Loucy (cell line): ENCODE data around the gene SSTR5.
"Not testable (repeated sequence)": the region's sequence is repeated elsewhere in the genome, so short reads cannot be mapped to it uniquely, and the experiment has no call there.

Source experiments
- H2AFZ ChIP-seq: fragments of 200-600 bp; sonication (generic); 2 replicates; pipeline ENCODE4 v1.6.0; 2016; ENCODE audit warnings: antibody characterized with exemption, mild to moderate bottlenecking, low read length, moderate library complexity
- H3F3A ChIP-seq: fragments of 200-600 bp; 2 replicates; pipeline ENCODE4 v1.6.0; 2016; ENCODE audit warnings: antibody characterized with exemption, low read depth, mild to moderate bottlenecking
- H3K27me3 ChIP-seq: fragments of 200-600 bp; sonication (generic); 2 replicates; pipeline ENCODE4 v1.6.1; 2014; ENCODE audit warnings: low read length, mild to moderate bottlenecking; ENCODE audit not compliant: insufficient read depth, poor library complexity, severe bottlenecking
- H3K36me3 ChIP-seq: fragments of 200-600 bp; sonication (generic); 2 replicates; pipeline ENCODE4 v1.6.1; 2016; ENCODE audit warnings: low read length; ENCODE audit not compliant: insufficient read depth
- H3K4me1 ChIP-seq: fragments of 200-600 bp; sonication (generic); 2 replicates; pipeline ENCODE4 v1.5.1; 2014; ENCODE audit warnings: low read length, mild to moderate bottlenecking; ENCODE audit not compliant: insufficient read depth, poor library complexity, severe bottlenecking
- H3K4me2 ChIP-seq: fragments of 200-600 bp; sonication (generic); 2 replicates; pipeline ENCODE4 v1.6.0; 2014; ENCODE audit warnings: antibody characterized with exemption, low read length, low read depth, mild to moderate bottlenecking; ENCODE audit not compliant: poor library complexity, severe bottlenecking
- H3K4me3 ChIP-seq: fragments of 200-600 bp; sonication (generic); 2 replicates; pipeline ENCODE4 v1.5.1; 2014; ENCODE audit warnings: low read length, mild to moderate bottlenecking, mixed read lengths; ENCODE audit not compliant: poor library complexity, severe bottlenecking
- H3K79me2 ChIP-seq: fragments of 200-600 bp; sonication (generic); 2 replicates; pipeline ENCODE4 v1.6.1; 2014; ENCODE audit warnings: low read length; ENCODE audit not compliant: insufficient read depth
- H3K9ac ChIP-seq: fragments of 200-600 bp; sonication (generic); 2 replicates; pipeline ENCODE4 v1.6.0; 2014; ENCODE audit warnings: mild to moderate bottlenecking, low read depth, low read length, moderate library complexity; ENCODE audit not compliant: poor library complexity, severe bottlenecking
- H3K9me2 ChIP-seq: fragments of 200-600 bp; sonication (generic); replicated peaks from 2 replicates; pipeline ENCODE4 v1.6.1; 2016; ENCODE audit warnings: low read depth, low read length, mixed read lengths
- H3K9me3 ChIP-seq: fragments of 200-600 bp; sonication (generic); 2 replicates; pipeline ENCODE4 v1.6.1; 2014; ENCODE audit warnings: mild to moderate bottlenecking, antibody characterized with exemption, low read length, low read depth; ENCODE audit not compliant: insufficient read depth
- H4K20me1 ChIP-seq: fragments of 200-600 bp; sonication (generic); 2 replicates; pipeline ENCODE4 v1.6.0; 2014; ENCODE audit warnings: antibody characterized with exemption, low read length, mild to moderate bottlenecking; ENCODE audit not compliant: insufficient read depth, poor library complexity, severe bottlenecking
- CTCF ChIP-seq: fragments of 200-600 bp; sonication (generic); conservative IDR thresholded peaks from 2 replicates; pipeline ENCODE4 v1.5.1; 2014; ENCODE audit warnings: mild to moderate bottlenecking, antibody characterized with exemption, low read length
- EZH2phosphoT487 ChIP-seq: fragments of 200-600 bp; IDR thresholded peaks from 2 replicates; pipeline ENCODE4 v1.6.1; 2018; ENCODE audit warnings: antibody characterized with exemption, mild to moderate bottlenecking, moderate library complexity, borderline replicate concordance

The SSTR5 gene

GRCh38 chr16:1084971-1085370 lies 12.4 kb downstream of the SSTR5 start:
- no peaks in the 10 kb centered on the region for H3K27me3 ChIP-seq
- no peak overlapping the region for H2AFZ ChIP-seq
- no peak overlapping the region for H3K4me2 ChIP-seq
- no peaks in the 10 kb centered on the region for H3K4me1 ChIP-seq
- H3K9ac ChIP-seq, result no peak overlapping the region
- H3K9me3 ChIP-seq, result no peaks in the 10 kb centered on the region
- H3K4me3 ChIP-seq, result no peak overlapping the region
- no peaks in the 10 kb centered on the region for H3K36me3 ChIP-seq
- H4K20me1 ChIP-seq, result no peaks in the 10 kb centered on the region
- no peaks in the 10 kb centered on the region for H3K79me2 ChIP-seq
- no peak for TF ChIP-seq EZH2phosphoT487
- no peak for TF ChIP-seq CTCF
- H3F3A ChIP-seq, result no peaks in the 10 kb centered on the region
- H3K9me2 ChIP-seq, result no peaks in the 10 kb centered on the region

- not testable (repeated sequence) for H3F3A ChIP-seq, H3K9ac ChIP-seq, H4K20me1 ChIP-seq, H3K4me3 ChIP-seq, H3K4me1 ChIP-seq, H2AFZ ChIP-seq, H3K79me2 ChIP-seq, H3K4me2 ChIP-seq, H3K9me2 ChIP-seq, H3K27me3 ChIP-seq, H3K9me3 ChIP-seq, H3K36me3 ChIP-seq
Measured at GRCh38 chr16:1086443-1086842, 13.9 kb downstream of the SSTR5 start.

- no peak overlapping the region for H3K9ac ChIP-seq
- no peak overlapping the region for H3K4me3 ChIP-seq
Measured at GRCh38 chr16:1088295-1089170, 16.0 kb downstream of the SSTR5 start.

More at GRCh38 chr16:1088295-1089170, 16.0 kb downstream of the SSTR5 start:
- H4K20me1 ChIP-seq, result no peaks in the 10 kb centered on the region
- no peaks in the 10 kb centered on the region for H3K79me2 ChIP-seq
- H3F3A ChIP-seq, result no peaks in the 10 kb centered on the region
- H3K4me2 ChIP-seq, result no peak overlapping the region
- no peaks in the 10 kb centered on the region for H3K27me3 ChIP-seq
- H3K36me3 ChIP-seq, result no peaks in the 10 kb centered on the region
- no peaks in the 10 kb centered on the region for H3K9me3 ChIP-seq
- TF ChIP-seq CTCF, result no peak
- no peak for TF ChIP-seq EZH2phosphoT487
- H2AFZ ChIP-seq, result no peak overlapping the region
- H3K4me1 ChIP-seq, result no peaks in the 10 kb centered on the region
- no peaks in the 10 kb centered on the region for H3K9me2 ChIP-seq
